GM23338 (cell line): ENCODE results near the gene ACSL6. TPM values are rescaled to one million over a fixed set of nuclear protein-coding genes. Genes with fewer than 3 reads are reported as not detected.

Source experiments
- ATAC-seq: fragments of 200-7000 bp; cut with Tn5 transposase; 3 replicates; pipeline ENCODE4 v1.9.1; 2020
- DNase-seq: peaks from one replicate; pipeline ENCODE4 v3.0.0-alpha.2; 2015; ENCODE audit warnings: low spot score
- H2AFZ ChIP-seq: fragments of 200-600 bp; sonication (generic); 2 replicates; pipeline ENCODE4 v1.8.0; 2016; ENCODE audit warnings: antibody characterized with exemption, mild to moderate bottlenecking, moderate library complexity
- H3F3A ChIP-seq: fragments of 200-600 bp; sonication (generic); replicated peaks from 2 replicates; pipeline ENCODE4 v1.8.0; 2017; ENCODE audit warnings: antibody characterized with exemption, mixed run types, low read depth
- H3K27ac ChIP-seq: fragments of 200-600 bp; sonication (generic); 2 replicates; pipeline ENCODE4 v1.6.1; 2016; ENCODE audit warnings: low read depth
- H3K27me3 ChIP-seq: fragments of 200-600 bp; sonication (generic); 2 replicates; pipeline ENCODE4 v1.8.0; 2016; ENCODE audit warnings: mild to moderate bottlenecking, mixed run types, moderate library complexity; ENCODE audit not compliant: insufficient read depth
- H3K36me3 ChIP-seq: fragments of 200-600 bp; sonication (generic); 2 replicates; pipeline ENCODE4 v1.8.0; 2016; ENCODE audit warnings: mild to moderate bottlenecking; ENCODE audit not compliant: insufficient read depth
- H3K4me1 ChIP-seq: fragments of 200-600 bp; sonication (generic); 2 replicates; pipeline ENCODE4 v1.8.0; 2016; ENCODE audit warnings: mild to moderate bottlenecking, moderate library complexity; ENCODE audit not compliant: insufficient read depth
- H3K4me2 ChIP-seq: fragments of 200-600 bp; sonication (generic); 2 replicates; pipeline ENCODE4 v1.7.1; 2017; ENCODE audit warnings: mixed run types
- H3K4me3 ChIP-seq: fragments of 200-600 bp; sonication (generic); 2 replicates; pipeline ENCODE4 v1.6.1; 2016; ENCODE audit warnings: mixed run types
- H3K79me2 ChIP-seq: fragments of 200-600 bp; sonication (generic); replicated peaks from 2 replicates; pipeline ENCODE4 v1.8.0; 2017; ENCODE audit warnings: mild to moderate bottlenecking; ENCODE audit not compliant: insufficient read depth
- H3K9me2 ChIP-seq: fragments of 200-600 bp; sonication (generic); 2 replicates; pipeline ENCODE4 v1.8.0; 2017; ENCODE audit not compliant: insufficient read depth
- H4K20me1 ChIP-seq: fragments of 200-600 bp; sonication (generic); replicated peaks from 2 replicates; pipeline ENCODE4 v1.8.0; 2017; ENCODE audit warnings: mild to moderate bottlenecking; ENCODE audit not compliant: insufficient read depth
- H3K27ac Mint-ChIP-seq: 2 replicates; pipeline ENCODE4 v1.8.0; 2020; ENCODE audit warnings: inconsistent platforms, mild to moderate bottlenecking, moderate library complexity, mixed read lengths
- H3K27me3 Mint-ChIP-seq: 3 replicates; pipeline ENCODE4 v1.8.0; 2022; ENCODE audit warnings: low read depth, mild to moderate bottlenecking, moderate library complexity, mixed read lengths, inconsistent platforms; ENCODE audit not compliant: insufficient read depth, poor library complexity
- H3K36me3 Mint-ChIP-seq: 3 replicates; pipeline ENCODE4 v1.8.0; 2021; ENCODE audit warnings: low read depth, mild to moderate bottlenecking, inconsistent platforms, moderate library complexity, mixed read lengths
- H3K4me1 Mint-ChIP-seq: 3 replicates; pipeline ENCODE4 v1.8.0; 2020; ENCODE audit warnings: mild to moderate bottlenecking, inconsistent platforms, mixed read lengths
- H3K4me3 Mint-ChIP-seq: 3 replicates; pipeline ENCODE4 v1.8.0; 2021; ENCODE audit warnings: moderate library complexity, mild to moderate bottlenecking, inconsistent platforms, mixed read lengths
- H3K9me3 Mint-ChIP-seq: 3 replicates; pipeline ENCODE4 v1.8.0; 2020; ENCODE audit warnings: moderate library complexity, mild to moderate bottlenecking, inconsistent platforms, mixed read lengths
- CTCF ChIP-seq, 2 experiments: fragments of 200-600 bp in 1 of 2; sonication (generic) in 1 of 2; conservative IDR thresholded peaks; 2 replicates each; pipeline versions ENCODE4 v1.5.1 to v1.6.1; 2016 to 2017; ENCODE audit warnings: antibody characterized with exemption in 2 of 2, low read depth in 2 of 2, mild to moderate bottlenecking in 2 of 2, moderate library complexity in 1 of 2
- ETS1 ChIP-seq: IDR thresholded peaks from 2 replicates; pipeline ENCODE4 v1.6.1; 2016; ENCODE audit warnings: antibody characterized with exemption
- EZH2 ChIP-seq: fragments of 200-600 bp; sonication (generic); IDR thresholded peaks from one replicate; pipeline ENCODE4 v1.8.0; 2017; ENCODE audit warnings: antibody characterized with exemption, mild to moderate bottlenecking, low read depth; ENCODE audit not compliant: unreplicated experiment
- EZH2phosphoT487 ChIP-seq: fragments of 200-600 bp; sonication (generic); IDR thresholded peaks from one replicate; pipeline ENCODE4 v1.8.1; 2018; ENCODE audit warnings: antibody characterized with exemption; ENCODE audit not compliant: unreplicated experiment
- JUNB ChIP-seq: IDR thresholded peaks from one replicate; pipeline ENCODE4 v1.6.1; 2016; ENCODE audit warnings: antibody characterized with exemption; ENCODE audit not compliant: unreplicated experiment
- NANOG ChIP-seq: IDR thresholded peaks from 2 replicates; pipeline ENCODE4 v1.6.1; 2016; ENCODE audit warnings: antibody characterized with exemption, borderline replicate concordance
- POLR2AphosphoS5 ChIP-seq: IDR thresholded peaks from 2 replicates; pipeline ENCODE4 v1.6.1; 2016; ENCODE audit warnings: antibody characterized with exemption, low read depth
- STAT1 ChIP-seq: IDR thresholded peaks from one replicate; pipeline ENCODE4 v1.6.1; 2016; ENCODE audit warnings: antibody characterized with exemption; ENCODE audit not compliant: unreplicated experiment
- ZNF331 ChIP-seq: fragments of 250-450 bp; sonication (Bioruptor Pico); IDR thresholded peaks from 2 replicates; pipeline ENCODE4 v1.5.0; 2020; ENCODE audit warnings: low read depth, mild to moderate bottlenecking, moderate library complexity
- ZNF462 ChIP-seq: fragments of 250-450 bp; sonication (Bioruptor Pico); IDR thresholded peaks from 2 replicates; pipeline ENCODE4 v1.5.0; 2020; ENCODE audit warnings: mild to moderate bottlenecking, moderate library complexity
- polyA plus RNA-seq: library from polyadenylated mRNA; unstranded; fragments of >200 nt; fragmentation: Nextera tagmentation; extraction: Ambion mirVana; gene quantifications from 2 replicates; pipeline ENCODE4 v1.2.1, GENCODE V29; 2016
- total RNA-seq: library from RNA; depleted of rRNA; stranded (reverse); fragments of >200 nt; shearing (Covaris generic); gene quantifications from 2 replicates; pipeline ENCODE4 v1.2.3, GENCODE V29; 2014

The ACSL6 gene
- total and polyA plus RNA-seq, 2 experiments from 2014 or later = 0.76 to 3.6 TPM

GRCh38 chr5:131943916-131944315 is 67.5 kb downstream of the ACSL6 start:
- Histone ChIP-seq H2AFZ (no peak overlapping the region), H3F3A (no peaks in the 10 kb centered on the region), H4K20me1 (no peaks in the 10 kb centered on the region), H3K79me2 (no peaks in the 10 kb centered on the region), H3K27me3 (no peaks in the 10 kb centered on the region), H3K4me1 (no peaks in the 10 kb centered on the region), H3K36me3 (no peaks in the 10 kb centered on the region), H3K4me3 (no peak overlapping the region), H3K9me2 (no peaks in the 10 kb centered on the region), H3K27ac (no peak overlapping the region), H3K4me2 (no peak overlapping the region)
- no peaks in the 10 kb centered on the region for H3K36me3 Mint-ChIP-seq
- DNase-seq = no peak
- no peaks in the 10 kb centered on the region for H3K9me3 Mint-ChIP-seq
- TF ChIP-seq ZNF331 (CRISPR knock-in tag) = no peak
- TF ChIP-seq STAT1 = no peak
- no peak for TF ChIP-seq EZH2phosphoT487
- TF ChIP-seq ZNF462 (CRISPR knock-in tag) = no peak
- no peak for TF ChIP-seq NANOG
- TF ChIP-seq JUNB = no peak
- no peak for TF ChIP-seq EZH2
- no peak for TF ChIP-seq ETS1
- no peak for TF ChIP-seq POLR2AphosphoS5
- TF ChIP-seq CTCF (conservative IDR thresholded peaks at IDR 0.05; ENCODE audit: low read depth in 2 of 2) = no peak
- H3K27ac Mint-ChIP-seq = no peak overlapping the region
- ATAC-seq = no peak
- peaks cover 3% of the 10 kb centered on the region for H3K27me3 Mint-ChIP-seq
- no peaks in the 10 kb centered on the region for H3K4me1 Mint-ChIP-seq
- no peak overlapping the region for H3K4me3 Mint-ChIP-seq
